Ovary (tissue), 3 donors: ENCODE data around the gene ADGB.

Experiments used
- CTCF ChIP-seq, 3 donors: fragments of 450-650 bp in 2 of 3; fragments of 200-600 bp in 1 of 3; IDR thresholded peaks; one replicate each; pipeline versions ENCODE4 v1.5.1 to v1.8.0; 2016 to 2022; ENCODE audit warnings: antibody characterized with exemption in 3 of 3, mild to moderate bottlenecking in 1 of 3
- EP300 ChIP-seq: sonication (generic); formaldehyde crosslinking; IDR thresholded peaks from one replicate; pipeline ENCODE4 v1.6.1; 2017; ENCODE audit warnings: antibody characterized with exemption
- POLR2A ChIP-seq: fragments of 450-650 bp; IDR thresholded peaks from one replicate; pipeline ENCODE4 v1.6.1; 2017; ENCODE audit warnings: antibody characterized with exemption, mild to moderate bottlenecking, moderate library complexity
- donor health status: DM: no; HTN: no; CAD: no.

GRCh38 chr6:146833157-146833556, 234.4 kb downstream of the ADGB start:
- no peak for TF ChIP-seq CTCF (IDR thresholded peaks at IDR 0.05)
- TF ChIP-seq EP300 = no peak
- no peak for TF ChIP-seq POLR2A
